Thyroid gland (tissue), 4 donors: ENCODE measurements around the gene GP1BA. TPM values are rescaled to one million over a fixed set of nuclear protein-coding genes. Genes with fewer than 3 reads are reported as not detected.

ENCODE experiments used
- DNase-seq, 2 donors: peaks; one replicate each; pipeline ENCODE4 v3.0.0-alpha.2; 2019
- H3K27ac ChIP-seq, 3 donors: fragments of 200-600 bp; sonication (generic); 1 replicate in 2 of 3; 2 replicates in 1 of 3; pipeline ENCODE4 v1.5.1; 2016 to 2019; ENCODE audit warnings: mild to moderate bottlenecking in 1 of 3, moderate library complexity in 1 of 3
- H3K27me3 ChIP-seq: fragments of 200-600 bp; sonication (generic); one replicate; pipeline ENCODE4 v1.5.1; 2019
- H3K36me3 ChIP-seq, 2 donors: fragments of 200-600 bp; sonication (generic); one replicate each; pipeline ENCODE4 v1.5.1; 2016 to 2019
- H3K4me1 ChIP-seq, 2 donors: fragments of 200-600 bp; sonication (generic); one replicate each; pipeline ENCODE4 v1.5.1; 2017 to 2019
- H3K4me3 ChIP-seq, 3 donors: fragments of 200-600 bp; sonication (generic); replicated peaks in 1 of 3; 1 replicate in 2 of 3; 2 replicates in 1 of 3; pipeline ENCODE4 v1.5.1; 2016; ENCODE audit warnings: mild to moderate bottlenecking in 1 of 3
- H3K9me3 ChIP-seq: fragments of 200-600 bp; sonication (generic); one replicate; pipeline ENCODE4 v1.5.1; 2017
- POLR2A ChIP-seq, 2 donors: fragments of 450-650 bp; IDR thresholded peaks; one replicate each; pipeline ENCODE4 v1.6.1; 2017; ENCODE audit warnings: antibody characterized with exemption in 2 of 2, mild to moderate bottlenecking in 2 of 2, moderate library complexity in 1 of 2
- WGBS, 2 donors: methylation state at CpG; one replicate each; pipeline ENCODE4 v1.1.5; 2017; 5-methylcytosine and 5-hydroxymethylcytosine counted together
- intact Hi-C: fragments of 100-400 bp; cut with DNase I; formaldehyde crosslinking; loops from one replicate; pipeline ENCODE4 v1.15.1; 2023
- total RNA-seq, 4 donors: library from RNA; depleted of rRNA; stranded (reverse); fragments of >200 nt; gene quantifications; one replicate each; pipeline ENCODE4 v1.2.3, GENCODE V29; 2016
- TF ChIP-seq, protein P1 (sequence below), 6 experiments: fragments of 200-600 bp in 3 of 6; fragments of 450-650 bp in 3 of 6; sonication (generic) in 3 of 6; IDR thresholded peaks; one replicate each; pipeline ENCODE4 v1.5.1; 2016 to 2019; ENCODE audit warnings: antibody characterized with exemption in 6 of 6, mild to moderate bottlenecking in 2 of 6, inconsistent platforms in 1 of 6, moderate library complexity in 1 of 6

GP1BA gene
- total RNA-seq, 4 donors from 2014 or later: not detected

DNA sequence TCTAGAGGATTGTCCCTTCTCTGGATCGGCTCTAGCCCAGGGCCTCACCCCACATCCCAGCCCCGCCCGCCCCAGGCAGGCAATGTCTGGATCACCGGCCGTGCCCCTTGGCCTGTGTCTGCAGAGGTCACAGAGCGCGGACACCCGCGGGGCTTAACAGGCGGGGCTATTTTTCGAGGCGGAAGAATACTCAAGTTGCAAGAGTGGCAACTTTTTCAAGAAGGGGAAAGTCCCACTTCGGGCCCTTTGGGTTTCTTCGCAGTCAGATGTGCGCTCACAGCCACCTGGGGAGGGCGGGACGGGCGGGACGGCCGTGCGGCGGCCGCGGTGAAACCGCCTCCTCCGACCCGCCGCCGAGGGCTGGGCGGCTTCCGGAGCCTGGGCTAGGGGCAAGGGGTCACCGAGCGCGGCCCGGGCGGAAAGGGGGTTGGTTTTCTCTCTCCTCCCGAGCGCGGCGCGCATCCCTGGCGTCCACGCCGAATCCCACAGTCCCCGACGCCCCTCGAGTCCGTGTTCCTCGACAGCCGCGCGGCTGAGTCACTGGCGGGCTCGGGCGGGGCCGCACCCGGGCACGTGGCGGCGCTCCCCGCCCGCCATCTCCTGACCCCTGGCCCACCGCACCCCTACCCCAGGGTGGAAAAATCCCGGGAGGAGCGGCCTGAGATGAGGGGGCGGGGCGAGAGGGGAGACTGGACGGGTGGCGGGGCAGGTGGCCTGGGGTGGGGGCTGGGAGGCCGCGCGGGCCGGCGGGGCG is 17.4 kb downstream of the GP1BA start:
- TF ChIP-seq, protein P1, sequence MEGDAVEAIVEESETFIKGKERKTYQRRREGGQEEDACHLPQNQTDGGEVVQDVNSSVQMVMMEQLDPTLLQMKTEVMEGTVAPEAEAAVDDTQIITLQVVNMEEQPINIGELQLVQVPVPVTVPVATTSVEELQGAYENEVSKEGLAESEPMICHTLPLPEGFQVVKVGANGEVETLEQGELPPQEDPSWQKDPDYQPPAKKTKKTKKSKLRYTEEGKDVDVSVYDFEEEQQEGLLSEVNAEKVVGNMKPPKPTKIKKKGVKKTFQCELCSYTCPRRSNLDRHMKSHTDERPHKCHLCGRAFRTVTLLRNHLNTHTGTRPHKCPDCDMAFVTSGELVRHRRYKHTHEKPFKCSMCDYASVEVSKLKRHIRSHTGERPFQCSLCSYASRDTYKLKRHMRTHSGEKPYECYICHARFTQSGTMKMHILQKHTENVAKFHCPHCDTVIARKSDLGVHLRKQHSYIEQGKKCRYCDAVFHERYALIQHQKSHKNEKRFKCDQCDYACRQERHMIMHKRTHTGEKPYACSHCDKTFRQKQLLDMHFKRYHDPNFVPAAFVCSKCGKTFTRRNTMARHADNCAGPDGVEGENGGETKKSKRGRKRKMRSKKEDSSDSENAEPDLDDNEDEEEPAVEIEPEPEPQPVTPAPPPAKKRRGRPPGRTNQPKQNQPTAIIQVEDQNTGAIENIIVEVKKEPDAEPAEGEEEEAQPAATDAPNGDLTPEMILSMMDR (IDR thresholded peaks at IDR 0.05): no peak
- peak in 1 of 2 donors; percentile 28 for TF ChIP-seq POLR2A (IDR thresholded peaks at IDR 0.05)
- peaks cover 21 to 64% of the 10 kb centered on the region in 2 donors for H3K4me1 ChIP-seq
- peaks cover 0 to 7% of the 10 kb centered on the region in 2 donors for H3K36me3 ChIP-seq
- intact Hi-C loops: no loop called here
- DNase-seq: peak; percentile 73 to 75
- no peaks in the 10 kb centered on the region for H3K27me3 ChIP-seq
- WGBS, 2 donors: 0 to 1% methylated on average over 9 to 21 of the region's 75 CpGs
- H3K9me3 ChIP-seq: no peaks in the 10 kb centered on the region
- H3K27ac ChIP-seq: peak overlapping the region; percentile 80 to 98 (median 94)
- H3K4me3 ChIP-seq: peak overlapping the region; percentile 41 to 98 (median 66)

DNA sequence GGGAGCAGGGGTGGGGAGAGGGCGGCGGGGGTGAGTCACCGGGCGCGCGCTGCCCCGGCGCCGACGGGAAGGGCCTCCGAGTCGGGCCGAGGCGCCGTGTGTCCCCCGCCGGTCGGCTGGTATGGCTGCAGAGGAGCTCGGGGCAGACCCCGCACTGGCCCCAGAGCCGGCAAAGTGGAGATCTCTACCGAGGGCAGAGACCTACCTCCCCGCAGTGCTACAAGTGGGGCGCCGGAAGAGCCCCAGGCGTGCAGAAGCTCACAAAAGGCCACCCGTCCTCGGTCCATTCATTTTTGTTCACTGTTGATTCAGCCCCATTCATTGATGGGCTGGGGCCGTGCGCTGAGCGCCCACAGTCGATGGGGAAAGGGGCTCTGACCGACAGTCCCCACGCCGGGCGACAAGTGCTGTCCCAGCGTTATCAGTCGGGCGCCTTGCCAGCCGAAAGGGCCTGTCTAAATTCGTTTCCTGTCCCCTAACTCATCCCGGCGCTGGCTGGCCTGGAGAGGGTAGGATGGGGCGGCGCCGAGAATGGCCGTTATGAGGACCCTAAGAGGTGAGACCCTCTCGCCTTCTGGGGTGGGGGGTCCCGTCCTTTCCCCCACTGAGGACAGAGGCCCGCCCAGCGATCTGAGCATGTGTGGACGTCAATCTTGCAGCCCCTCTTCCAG is 18.1 kb downstream of the GP1BA start:
- no peaks in the 10 kb centered on the region for H3K27me3 ChIP-seq
- DNase-seq: peak; percentile 40 to 41
- peaks cover 0 to 2% of the 10 kb centered on the region in 2 donors for H3K36me3 ChIP-seq
- TF ChIP-seq POLR2A (IDR thresholded peaks at IDR 0.05): peak in 1 of 2 donors; percentile 13
- TF ChIP-seq, protein P1 (IDR thresholded peaks at IDR 0.05): no peak
- peaks cover 21 to 57% of the 10 kb centered on the region in 2 donors for H3K4me1 ChIP-seq
- 1 to 18% methylated on average over 5 to 14 of the region's 52 CpGs for WGBS, 2 donors
- peak overlapping the region in 1 of 3 donors; percentile 98 for H3K4me3 ChIP-seq
- H3K27ac ChIP-seq: peak overlapping the region; percentile 80 to 98 (median 94)
- intact Hi-C loops: no loop called here
- no peaks in the 10 kb centered on the region for H3K9me3 ChIP-seq

DNA sequence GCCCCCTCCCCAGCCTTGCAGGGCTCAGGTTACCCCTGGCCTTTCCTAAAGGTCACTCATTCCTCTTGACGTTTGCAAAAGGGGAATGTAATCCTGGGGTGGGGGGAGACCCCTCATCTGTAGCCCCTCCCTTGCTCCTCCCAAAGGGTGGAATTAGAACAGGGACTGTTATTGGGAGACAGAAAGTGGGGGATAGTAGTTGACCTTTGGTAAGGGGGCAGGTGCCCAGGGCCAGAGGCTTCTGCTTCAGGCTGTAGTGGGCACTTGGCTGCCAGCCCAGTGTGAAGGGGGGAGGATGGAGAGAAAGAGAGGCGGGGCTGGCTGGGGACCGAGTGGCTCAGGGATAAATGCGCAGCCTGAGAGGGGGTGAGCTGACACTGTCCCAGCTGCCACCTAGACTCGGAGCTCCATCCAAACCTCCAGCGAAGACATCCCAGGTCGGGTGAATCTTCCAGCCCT is 18.7 kb downstream of the GP1BA start, which contains the start of gene ENO3:
Gene ENO3, plus strand, starts transcription at position 374 of the 459 bp plus-strand sequence. CDS start 711 bp downstream, outside the sequence.
- WGBS, 2 donors: 28 to 37% methylated on average over 7 of the region's 7 CpGs
- DNase-seq: peak in 1 of 2 donors; percentile 17
- TF ChIP-seq, protein P1 (IDR thresholded peaks at IDR 0.05): no peak
- TF ChIP-seq POLR2A (IDR thresholded peaks at IDR 0.05): no peak
- intact Hi-C loops: no loop called here
- Histone ChIP-seq H3K4me3 (peak within 1 kb of the TSS in 1 of 3 donors; percentile 98), H3K27ac (peak within 1 kb of the TSS; percentile 80 to 98 (median 94)), H3K27me3 (no peaks in the 10 kb centered on the region), H3K4me1 (peaks cover 21 to 55% of the 10 kb centered on the region in 2 donors), H3K9me3 (no peaks in the 10 kb centered on the region), H3K36me3 (peaks cover 0 to 2% of the 10 kb centered on the region in 2 donors)

DNA sequence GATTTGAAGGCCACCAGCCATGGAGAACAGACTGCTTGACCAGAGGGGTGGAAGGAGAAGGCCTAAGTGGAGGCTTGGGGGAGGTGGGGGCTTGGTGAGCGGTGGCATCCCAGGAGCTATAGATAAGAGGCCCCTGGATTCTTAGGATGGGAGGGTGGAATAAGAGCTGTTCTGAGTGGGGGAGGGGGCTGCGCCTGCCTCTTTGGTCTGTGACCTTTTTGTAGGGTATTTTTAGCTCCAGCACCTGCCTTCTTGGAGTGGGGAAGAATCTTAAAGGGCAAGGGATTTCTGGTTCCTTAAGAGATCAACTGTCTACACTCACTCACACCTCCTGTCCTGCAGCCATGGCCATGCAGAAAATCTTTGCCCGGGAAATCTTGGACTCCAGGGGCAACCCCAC is 19.4 kb downstream of the GP1BA start:
- DNase-seq: no peak
- Histone ChIP-seq H3K4me3 (no peak overlapping the region), H3K27ac (no peak overlapping the region), H3K36me3 (no peaks in the 10 kb centered on the region), H3K9me3 (no peaks in the 10 kb centered on the region), H3K27me3 (no peaks in the 10 kb centered on the region), H3K4me1 (peaks cover 21 to 54% of the 10 kb centered on the region in 2 donors)
- WGBS, 2 donors: 70 to 79% methylated on average over 3 of the region's 3 CpGs
- TF ChIP-seq POLR2A (IDR thresholded peaks at IDR 0.05): no peak
- TF ChIP-seq, protein P1 (IDR thresholded peaks at IDR 0.05): no peak
- intact Hi-C loops: no loop called here
